ENCODE results near the gene ZNF581. TPM values are rescaled to one million over a fixed set of nuclear protein-coding genes. Genes with fewer than 3 reads are reported as not detected.

The ZNF581 gene
- total RNA-seq, 4 donors from 2014 or later, result 9.9 to 17.3 (median 13.7) TPM

GRCh38 chr19:55600662-55601028, 42.8 kb upstream of the ZNF581 start:
- Histone ChIP-seq H3K36me3 (peaks cover 0 to 8% of the 10 kb centered on the region in 2 donors), H3K27ac (peak overlapping the region; percentile 97 to 100 (median 98)), H3K4me1 (peaks cover 16 to 21% of the 10 kb centered on the region in 2 donors), H3K9me3 (no peaks in the 10 kb centered on the region), H3K27me3 (no peaks in the 10 kb centered on the region), H3K4me3 (peak overlapping the region; percentile 75 to 95 (median 86))
- intact Hi-C loops (cut with DNase I; ENCODE audit: low total_unique reads), result loop anchor here (1.0 to 10.0 kb wide), 3 partner anchors 24 to 1396 kb away; partner anchors contain the start of genes KMT5C, RPS9 and ZNF784
- TF ChIP-seq, protein P1, sequence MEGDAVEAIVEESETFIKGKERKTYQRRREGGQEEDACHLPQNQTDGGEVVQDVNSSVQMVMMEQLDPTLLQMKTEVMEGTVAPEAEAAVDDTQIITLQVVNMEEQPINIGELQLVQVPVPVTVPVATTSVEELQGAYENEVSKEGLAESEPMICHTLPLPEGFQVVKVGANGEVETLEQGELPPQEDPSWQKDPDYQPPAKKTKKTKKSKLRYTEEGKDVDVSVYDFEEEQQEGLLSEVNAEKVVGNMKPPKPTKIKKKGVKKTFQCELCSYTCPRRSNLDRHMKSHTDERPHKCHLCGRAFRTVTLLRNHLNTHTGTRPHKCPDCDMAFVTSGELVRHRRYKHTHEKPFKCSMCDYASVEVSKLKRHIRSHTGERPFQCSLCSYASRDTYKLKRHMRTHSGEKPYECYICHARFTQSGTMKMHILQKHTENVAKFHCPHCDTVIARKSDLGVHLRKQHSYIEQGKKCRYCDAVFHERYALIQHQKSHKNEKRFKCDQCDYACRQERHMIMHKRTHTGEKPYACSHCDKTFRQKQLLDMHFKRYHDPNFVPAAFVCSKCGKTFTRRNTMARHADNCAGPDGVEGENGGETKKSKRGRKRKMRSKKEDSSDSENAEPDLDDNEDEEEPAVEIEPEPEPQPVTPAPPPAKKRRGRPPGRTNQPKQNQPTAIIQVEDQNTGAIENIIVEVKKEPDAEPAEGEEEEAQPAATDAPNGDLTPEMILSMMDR (IDR thresholded peaks at IDR 0.05 in 4 of 5, conservative IDR thresholded peaks at IDR 0.05 in 1 of 5), result no peak
- no peak for TF ChIP-seq POLR2A (IDR thresholded peaks at IDR 0.05)
- in situ Hi-C loops (cut with MboI; ENCODE audit: low sequenced_read_pairs in 4 of 4), result no loop called here
- ATAC-seq, result no peak
- DNase-seq, result no peak

DNA sequence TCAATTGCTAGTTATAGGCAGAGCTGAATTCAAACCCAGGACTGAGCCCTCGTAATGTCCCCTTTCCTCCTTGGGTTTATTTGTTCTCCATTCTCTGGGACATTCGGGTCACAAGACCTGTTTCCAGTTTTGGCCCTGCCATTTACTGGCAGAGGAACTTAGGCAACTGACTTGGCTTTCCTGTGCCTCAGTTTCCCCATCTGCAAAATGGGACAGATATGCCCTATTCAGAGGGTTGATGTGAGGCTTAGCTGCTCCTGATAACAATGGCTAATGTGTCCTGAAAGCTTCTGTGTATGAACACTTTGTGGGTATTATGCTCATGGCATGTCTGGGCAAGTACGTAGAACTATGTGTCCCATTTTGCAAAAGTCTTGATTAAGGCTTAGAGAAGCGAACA, 42.4 kb upstream of the ZNF581 start:
- ATAC-seq, result no peak
- in situ Hi-C loops (cut with MboI; ENCODE audit: low sequenced_read_pairs in 4 of 4) (no loop called here), intact Hi-C loops (cut with DNase I; ENCODE audit: low total_unique reads) (loop anchor here (2.0 to 10.0 kb wide), 2 partner anchors 262 to 1396 kb away; partner anchors contain the start of genes KMT5C and RPS9)
- H3K9me3 ChIP-seq, result no peaks in the 10 kb centered on the region
- peak overlapping the region; percentile 75 to 95 (median 86) for H3K4me3 ChIP-seq
- peaks cover 0 to 4% of the 10 kb centered on the region in 2 donors for H3K36me3 ChIP-seq
- peak overlapping the region; percentile 97 to 100 (median 98) for H3K27ac ChIP-seq
- H3K4me1 ChIP-seq, result peaks cover 16 to 17% of the 10 kb centered on the region in 2 donors
- TF ChIP-seq, protein P1 (IDR thresholded peaks at IDR 0.05 in 4 of 5, conservative IDR thresholded peaks at IDR 0.05 in 1 of 5), result no peak
- no peak for TF ChIP-seq POLR2A (IDR thresholded peaks at IDR 0.05)
- H3K27me3 ChIP-seq, result no peaks in the 10 kb centered on the region
- no peak for DNase-seq

DNA sequence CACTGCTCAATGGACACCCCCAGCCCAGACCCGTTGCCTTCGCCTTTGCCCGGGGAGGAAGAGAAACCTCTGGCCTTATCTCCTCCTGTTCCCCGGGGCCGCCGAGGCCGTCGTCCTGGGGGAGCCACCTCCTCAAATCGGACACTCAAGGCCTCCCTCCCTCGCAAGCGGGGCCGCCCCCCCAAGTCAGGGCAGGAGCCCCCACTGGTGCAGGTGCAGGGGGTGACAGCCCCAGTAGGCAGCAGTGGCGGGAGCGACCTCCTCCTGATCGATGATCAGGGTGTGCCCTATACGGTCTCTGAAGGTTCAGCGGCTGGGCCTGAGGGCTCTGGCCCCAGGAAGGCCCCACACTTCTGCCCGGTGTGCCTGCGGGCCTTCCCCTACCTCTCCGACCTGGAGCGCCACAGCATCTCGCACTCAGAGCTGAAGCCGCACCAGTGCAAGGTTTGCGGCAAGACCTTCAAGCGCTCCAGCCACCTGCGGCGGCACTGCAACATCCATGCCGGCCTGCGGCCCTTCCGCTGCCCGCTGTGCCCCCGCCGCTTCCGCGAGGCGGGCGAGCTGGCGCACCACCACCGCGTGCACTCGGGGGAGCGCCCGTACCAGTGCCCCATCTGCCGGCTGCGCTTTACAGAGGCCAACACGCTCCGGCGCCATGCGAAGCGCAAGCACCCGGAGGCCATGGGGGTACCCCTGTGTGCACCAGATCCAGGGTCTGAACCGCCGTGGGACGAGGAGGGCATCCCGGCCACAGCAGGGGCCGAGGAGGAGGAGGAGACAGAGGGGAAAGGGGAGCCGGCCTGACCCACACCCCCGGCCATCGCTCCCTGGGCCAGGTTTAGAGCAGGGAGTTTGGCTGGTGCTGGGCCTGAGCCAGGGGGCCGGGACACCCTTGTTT, 41.1 kb upstream of the ZNF581 start:
- Histone ChIP-seq H3K9me3 (no peaks in the 10 kb centered on the region), H3K4me1 (peaks cover 27 to 28% of the 10 kb centered on the region in 2 donors), H3K27ac (peak overlapping the region; percentile 97 to 100 (median 98)), H3K27me3 (no peaks in the 10 kb centered on the region), H3K4me3 (no peak overlapping the region), H3K36me3 (no peaks in the 10 kb centered on the region)
- intact Hi-C loops (cut with DNase I; ENCODE audit: low total_unique reads), result loop anchor here (10.0 kb wide), 1 partner anchor 1398 kb away; the partner anchor contains the start of gene RPS9
- no peak for DNase-seq
- ATAC-seq, result no peak
- TF ChIP-seq POLR2A (IDR thresholded peaks at IDR 0.05), result no peak
- TF ChIP-seq, protein P1 (IDR thresholded peaks at IDR 0.05 in 4 of 5, conservative IDR thresholded peaks at IDR 0.05 in 1 of 5), result no peak
- in situ Hi-C loops (cut with MboI; ENCODE audit: low sequenced_read_pairs in 4 of 4), result no loop called here

- intact Hi-C loops (cut with DNase I; ENCODE audit: low total_unique reads), result loop anchor here (10.0 kb wide), 1 partner anchor 1398 kb away; the partner anchor contains the start of gene RPS9
Measured at GRCh38 chr19:55603115-55603514, 40.3 kb upstream of the ZNF581 start.

More at GRCh38 chr19:55603115-55603514, 40.3 kb upstream of the ZNF581 start:
- H3K9me3 ChIP-seq, result no peaks in the 10 kb centered on the region
- in situ Hi-C loops (cut with MboI; ENCODE audit: low sequenced_read_pairs in 4 of 4), result no loop called here
- H3K36me3 ChIP-seq, result no peaks in the 10 kb centered on the region
- peak overlapping the region in 2 of 4 donors; percentile 28 to 99 for H3K27ac ChIP-seq
- H3K4me1 ChIP-seq, result peaks cover 27 to 34% of the 10 kb centered on the region in 2 donors
- ATAC-seq (no peak), DNase-seq (no peak)
- no peak for TF ChIP-seq POLR2A (IDR thresholded peaks at IDR 0.05)
- TF ChIP-seq, protein P1 (IDR thresholded peaks at IDR 0.05 in 4 of 5, conservative IDR thresholded peaks at IDR 0.05 in 1 of 5), result no peak
- H3K27me3 ChIP-seq, result no peaks in the 10 kb centered on the region
- H3K4me3 ChIP-seq, result no peak overlapping the region

All from gastrocnemius medialis (tissue), 4 donors.